GM18498 (cell line): ENCODE data around the gene SNRNP40.

Source experiments
- ATAC-seq: cut with Tn5 transposase; IDR thresholded peaks from one replicate; pipeline ENCODE4 v1.9.1; 2021; ENCODE audit warnings: mild to moderate bottlenecking, moderate library complexity; ENCODE audit not compliant: unreplicated experiment

SNRNP40 gene

DNA sequence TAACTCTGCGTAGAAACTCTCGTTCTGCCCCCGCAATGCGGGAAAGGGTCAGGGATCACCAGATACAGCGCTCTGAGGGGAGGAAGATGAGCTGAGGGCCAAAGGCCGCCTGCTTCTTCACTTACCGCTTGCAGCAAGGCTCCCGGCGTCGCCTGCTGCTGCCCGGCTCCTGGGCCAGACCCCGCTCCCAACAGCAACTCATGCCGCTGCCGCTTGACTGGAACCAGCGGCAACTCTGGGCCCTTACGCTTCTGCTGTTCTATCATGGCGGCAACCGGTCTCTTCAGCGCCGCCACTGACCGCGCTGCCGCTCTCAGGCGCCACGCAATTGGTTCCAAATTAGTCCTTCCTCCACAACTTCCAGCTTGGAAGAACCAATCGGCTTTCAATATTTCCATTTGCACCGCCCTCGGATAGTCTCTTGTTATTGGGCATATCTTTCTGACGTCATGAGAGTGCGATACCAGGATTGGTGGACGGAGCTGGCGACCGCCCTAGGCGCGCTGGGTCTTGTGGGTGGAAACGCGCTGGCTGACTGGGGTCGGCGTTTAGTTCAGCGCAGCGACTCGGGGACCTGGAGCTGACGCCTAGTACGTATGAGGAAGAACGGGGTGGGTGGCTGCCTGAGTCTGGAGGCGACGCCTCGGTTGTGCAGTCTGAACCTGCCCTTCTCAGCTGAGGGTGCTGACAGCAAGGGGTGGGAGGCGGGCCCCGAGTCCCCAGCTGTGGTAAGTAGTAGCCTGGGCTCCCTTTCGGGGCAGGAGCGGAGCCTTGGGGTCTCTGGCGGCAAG is at the start of gene SNRNP40, which contains the start of gene ZCCHC17:
Gene SNRNP40, minus strand, starts transcription at position 303 of the 791 bp plus-strand sequence. Its CDS starts 37 bp downstream, at position 266.
Gene ZCCHC17, plus strand, starts transcription at position 547 of the 791 bp plus-strand sequence. CDS start 13,067 bp downstream, outside the sequence.
- peak; percentile 96 for ATAC-seq

DNA sequence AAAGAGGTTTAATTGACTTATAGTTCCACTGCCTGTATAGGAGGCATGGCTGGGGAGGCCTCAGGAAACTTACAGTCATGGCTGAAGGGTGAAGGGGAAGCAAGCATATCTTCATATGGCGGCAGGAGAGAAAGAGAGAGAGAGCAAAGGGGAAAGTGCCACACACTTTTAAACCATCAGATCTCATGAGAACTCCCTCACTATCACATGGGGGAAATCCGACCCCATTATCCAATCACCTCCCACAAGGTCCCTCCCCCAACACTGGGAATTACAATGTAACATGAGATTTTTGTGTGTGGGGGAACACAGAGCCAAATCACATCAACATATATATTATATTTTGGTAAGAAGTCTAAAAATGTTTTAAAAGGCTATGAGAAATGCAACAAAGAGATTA is 49.0 kb upstream of the SNRNP40 start:
- no peak for ATAC-seq

DNA sequence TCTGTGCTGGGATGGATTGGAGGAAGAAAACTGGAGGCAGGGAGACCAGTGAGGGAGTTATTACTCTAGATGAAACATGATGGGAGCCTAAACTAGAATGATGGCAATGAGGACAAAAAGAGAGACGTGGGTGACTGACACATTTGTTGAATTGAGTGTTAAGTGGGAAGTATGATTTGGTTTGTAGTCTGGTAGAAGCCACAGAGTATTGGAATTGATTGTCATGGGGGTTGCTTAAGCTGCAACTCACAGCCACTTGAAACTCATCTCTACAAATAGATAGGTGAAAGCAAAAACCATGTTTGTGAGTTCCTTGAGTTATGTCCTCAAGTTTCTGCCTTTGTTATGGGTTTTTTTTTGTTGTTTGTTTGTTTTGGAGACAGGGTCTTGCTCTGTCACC is 47.9 kb upstream of the SNRNP40 start:
- no peak for ATAC-seq

DNA sequence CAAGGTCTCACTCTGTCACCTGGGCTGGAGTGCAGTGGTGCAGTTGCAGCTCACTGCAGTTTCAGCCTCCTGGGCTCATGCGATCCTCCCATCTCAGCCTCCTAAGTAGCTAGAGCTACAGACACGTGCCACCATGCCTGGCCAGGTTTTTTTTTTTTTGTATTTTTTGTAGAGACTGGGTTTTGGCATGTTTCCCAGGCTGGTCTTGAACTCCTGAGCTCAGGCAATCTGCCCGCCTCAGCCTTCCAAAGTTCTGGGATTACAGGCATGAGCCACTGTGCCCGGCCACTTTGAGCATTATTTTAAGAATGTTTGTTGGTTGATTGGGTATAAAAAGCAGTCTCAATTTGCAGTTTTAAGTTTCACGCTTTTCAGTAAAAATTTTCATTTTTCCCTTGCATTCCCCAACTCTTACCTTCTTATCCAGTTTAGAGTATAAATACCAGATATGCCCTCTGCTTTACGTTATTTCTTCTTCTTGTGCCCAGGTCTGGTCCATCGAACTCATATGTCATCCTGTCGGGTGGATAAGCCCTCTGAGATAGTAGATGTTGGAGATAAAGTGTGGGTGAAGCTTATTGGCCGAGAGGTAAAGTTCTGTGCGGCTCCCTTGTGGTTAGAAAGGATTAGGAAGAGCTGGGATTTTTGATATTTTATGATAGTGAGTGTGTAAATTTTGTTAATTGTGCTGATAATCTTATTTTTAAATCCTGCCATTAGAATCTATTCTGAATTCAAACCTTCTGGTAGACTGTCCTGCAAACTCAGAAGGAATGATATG is 40.3 kb upstream of the SNRNP40 start:
- ATAC-seq = no peak

DNA sequence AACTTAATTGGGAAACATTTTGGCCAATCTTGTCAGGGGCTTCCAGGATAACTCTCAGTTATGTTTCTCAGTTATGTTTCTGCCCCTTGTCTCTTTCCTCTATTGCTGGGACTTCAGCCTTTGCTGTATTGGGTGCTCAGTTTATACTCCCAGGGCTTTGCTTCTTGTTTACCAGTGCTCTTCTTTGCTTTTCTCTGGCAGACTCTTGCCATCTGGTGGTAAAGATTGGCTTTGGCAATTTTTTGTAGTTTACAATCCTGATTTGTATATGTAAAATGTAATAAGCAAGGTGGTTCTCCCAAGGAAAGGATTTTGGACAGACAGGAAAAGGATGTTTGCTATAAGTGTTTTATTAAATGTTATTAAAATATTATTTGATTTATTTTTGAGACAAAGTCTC is 38.4 kb upstream of the SNRNP40 start:
- ATAC-seq = no peak

DNA sequence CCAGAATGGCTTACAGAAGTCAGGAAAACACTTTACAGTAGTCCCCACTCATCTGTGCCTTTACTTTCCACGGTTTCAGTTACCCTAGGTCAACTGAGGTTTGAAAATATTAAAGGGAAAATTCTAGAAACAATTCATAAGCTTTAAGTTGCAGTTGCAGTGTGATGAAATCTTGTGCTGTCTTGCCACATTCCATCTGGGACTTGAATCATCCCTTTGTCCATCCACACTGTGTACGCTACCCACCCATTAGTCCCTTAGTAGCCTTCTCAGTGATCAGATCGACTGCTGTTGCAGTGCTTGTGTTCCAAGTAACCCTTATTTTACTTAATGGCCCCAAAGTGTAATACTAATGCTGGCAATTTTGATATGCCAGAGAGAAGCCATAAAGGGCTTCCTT is 30.8 kb upstream of the SNRNP40 start:
- no peak for ATAC-seq

DNA sequence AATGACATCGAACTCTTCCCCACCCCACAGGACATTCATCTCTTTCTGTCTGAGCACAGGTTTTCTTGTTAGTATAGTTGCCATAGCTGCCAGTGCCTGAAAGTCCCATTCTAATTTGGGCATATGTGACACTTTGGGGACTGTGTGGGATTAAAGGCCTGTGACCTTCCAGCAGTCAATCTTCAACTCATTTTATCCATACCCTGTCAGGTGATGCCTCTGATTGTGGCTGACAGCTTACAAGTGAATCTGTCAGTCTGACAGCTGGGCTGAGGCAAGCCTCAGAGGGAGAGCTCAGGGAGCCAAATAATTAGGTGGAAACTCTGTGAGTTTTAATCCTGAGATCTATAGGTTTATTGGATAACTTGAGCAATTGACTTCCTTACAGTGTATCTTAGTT is 29.9 kb upstream of the SNRNP40 start:
- ATAC-seq = no peak

DNA sequence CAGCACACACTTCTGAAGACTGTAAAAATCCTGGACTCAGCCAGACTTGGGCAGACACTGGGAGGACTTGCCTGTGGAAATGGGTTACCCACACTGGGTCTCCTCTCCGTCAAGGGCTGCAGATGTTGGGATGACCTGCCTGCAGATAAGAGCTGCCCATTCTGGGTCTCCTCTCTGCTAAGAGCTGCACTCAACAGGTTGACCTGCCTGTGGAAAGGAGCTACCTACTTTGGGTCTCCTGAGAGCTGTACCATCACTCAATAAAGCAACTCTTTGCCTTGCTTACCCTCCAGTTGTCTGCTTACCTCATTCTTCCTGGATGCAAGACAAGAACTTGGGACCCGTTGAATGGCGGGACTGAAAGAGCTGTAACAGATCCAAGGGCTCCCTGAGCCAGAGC is 28.4 kb upstream of the SNRNP40 start:
- no peak for ATAC-seq

DNA sequence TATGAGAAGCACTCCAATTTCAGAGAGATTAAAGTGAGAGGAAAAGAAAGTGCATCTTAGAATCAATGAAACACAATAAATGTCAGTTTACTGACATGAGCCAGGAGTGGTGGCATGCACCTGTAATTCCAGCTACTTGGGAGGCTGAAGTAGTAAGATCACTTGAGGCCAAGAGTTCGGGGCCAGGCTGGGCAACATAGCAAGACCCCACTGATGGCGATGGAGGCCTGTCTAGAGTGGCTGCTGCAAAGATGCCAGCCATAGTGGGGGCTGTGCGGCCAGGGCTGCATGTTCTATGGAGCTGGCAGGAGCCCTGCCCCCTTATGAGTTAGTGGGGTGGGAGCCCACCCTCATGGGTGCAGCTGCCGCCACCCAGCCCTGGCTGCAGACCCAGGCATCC is 27.5 kb upstream of the SNRNP40 start:
- ATAC-seq = no peak

DNA sequence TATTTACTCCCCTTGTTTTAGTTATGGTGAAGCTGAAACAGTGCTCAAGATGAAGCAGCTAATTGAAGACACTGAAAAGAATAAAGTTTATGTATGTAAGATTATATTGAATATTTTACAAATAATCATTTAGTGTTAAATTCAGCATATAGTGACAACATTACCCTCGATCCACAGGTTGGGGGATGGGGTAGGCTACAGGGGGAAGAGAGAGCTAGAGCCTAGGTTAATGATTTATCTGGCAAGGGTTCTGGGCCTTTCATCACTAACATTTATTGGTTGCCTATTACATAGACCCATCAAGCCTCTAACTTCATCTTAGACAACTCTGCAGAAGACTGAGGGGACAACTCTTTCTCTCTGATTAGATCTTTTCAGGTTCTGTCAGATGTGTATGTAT is 21.6 kb upstream of the SNRNP40 start:
- ATAC-seq = no peak

DNA sequence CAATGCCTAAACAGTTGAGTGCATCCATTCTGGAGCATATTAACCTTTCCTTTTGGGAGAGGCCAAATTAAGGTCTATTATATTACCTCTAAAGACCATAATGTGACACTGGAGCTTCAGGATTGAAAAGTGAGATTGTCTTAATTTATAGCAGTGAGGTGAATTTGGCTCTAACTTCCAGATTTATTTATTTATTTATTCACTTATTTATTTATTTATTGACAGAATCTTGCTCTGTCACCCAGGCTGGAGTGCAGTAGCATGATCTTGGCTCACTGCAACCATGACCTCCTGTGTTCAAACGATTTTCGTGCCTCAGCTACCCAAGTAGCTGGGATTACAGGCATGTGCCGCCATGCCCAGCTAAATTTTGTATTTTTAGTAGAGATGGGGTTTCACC is 19.3 kb upstream of the SNRNP40 start:
- no peak for ATAC-seq

DNA sequence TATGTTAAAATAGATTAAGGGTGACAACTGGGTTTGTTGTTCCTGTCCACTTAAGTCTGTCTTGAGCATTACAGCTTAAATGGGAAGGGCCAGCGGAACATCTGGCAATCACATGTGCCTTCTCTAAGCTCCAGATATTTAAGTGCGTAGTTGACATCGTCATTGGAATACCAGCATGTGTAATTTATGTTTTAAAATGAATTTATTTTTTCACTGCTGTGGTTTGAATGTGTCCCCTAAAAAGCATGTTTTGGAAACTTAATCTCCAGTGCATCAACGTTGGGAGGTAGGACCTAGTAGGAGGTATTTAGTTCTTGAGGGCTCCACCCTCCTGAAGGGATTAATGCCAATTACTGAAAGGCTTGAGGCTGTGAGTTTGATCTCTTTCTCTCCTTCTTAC is 13.6 kb upstream of the SNRNP40 start:
- no peak for ATAC-seq

DNA sequence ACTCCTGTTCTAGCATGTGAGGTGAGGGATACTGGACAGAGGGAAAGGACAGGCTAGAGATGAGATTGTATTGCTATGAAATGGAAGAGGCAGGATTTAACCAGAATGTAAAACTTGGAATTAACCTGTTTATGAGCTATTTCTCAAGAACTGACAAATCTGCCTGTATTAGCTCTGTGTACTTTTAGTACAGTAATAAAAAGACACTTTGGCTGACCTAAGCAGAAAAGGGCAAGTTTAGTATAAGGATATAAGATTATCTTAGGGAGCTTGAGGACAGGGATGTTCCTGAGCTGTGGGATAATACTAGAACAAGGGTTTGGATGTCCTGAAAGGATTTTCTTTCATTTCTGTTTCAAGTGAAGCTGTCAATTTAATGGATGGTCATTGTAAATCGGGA is 11.4 kb upstream of the SNRNP40 start:
- no peak for ATAC-seq

DNA sequence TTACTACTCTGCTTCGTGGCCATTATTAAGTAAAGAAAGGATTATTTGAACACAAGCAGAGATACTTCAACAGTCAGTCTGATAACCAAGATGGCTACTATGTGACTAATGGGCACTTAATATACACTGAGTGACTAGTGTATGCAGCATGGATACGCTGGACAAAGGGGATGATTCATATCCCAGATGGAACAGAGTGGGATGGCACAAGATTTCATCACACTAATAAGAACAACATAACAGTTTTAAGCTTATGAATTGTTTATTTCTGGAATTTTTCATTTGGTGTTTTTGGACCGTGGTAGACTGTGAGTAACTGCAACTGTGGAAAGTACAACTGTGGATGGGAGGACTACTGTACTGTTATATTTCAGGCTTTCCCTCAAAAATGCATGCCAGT is 9.7 kb upstream of the SNRNP40 start:
- no peak for ATAC-seq

DNA sequence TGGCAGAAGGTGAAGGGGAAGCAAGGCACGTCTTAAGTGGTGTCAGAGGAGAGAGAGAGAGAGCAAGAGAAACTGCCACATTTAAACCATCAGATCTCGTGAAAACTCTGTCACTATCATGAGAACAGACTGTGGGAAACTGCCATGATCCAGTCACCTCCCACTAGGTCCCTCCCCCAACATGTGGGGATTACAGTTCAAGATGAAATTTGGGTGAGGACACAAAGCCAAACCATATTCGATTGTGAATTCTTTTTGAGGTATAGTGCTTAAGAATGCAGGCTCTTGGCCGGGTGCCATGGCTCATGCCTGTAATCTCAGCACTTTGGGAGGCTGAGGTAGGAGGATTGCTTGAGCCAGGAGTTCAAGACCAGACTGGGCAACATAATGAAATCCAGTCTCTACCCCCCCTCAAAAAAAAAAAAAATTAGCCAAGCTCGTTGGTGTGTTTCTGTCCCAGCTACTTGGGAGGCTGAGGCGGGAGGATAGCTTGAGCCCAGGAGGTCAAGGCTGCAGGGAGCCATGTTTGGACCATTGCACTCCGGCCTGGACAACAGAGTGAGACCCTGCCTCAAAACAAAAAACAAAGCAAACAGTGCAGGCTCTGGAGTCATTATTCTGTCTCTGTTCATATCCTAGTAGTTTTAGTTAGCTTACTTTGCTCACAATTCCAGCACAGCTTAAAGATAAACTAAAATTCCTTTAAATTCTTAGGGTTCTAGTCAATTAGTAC is 6.3 kb upstream of the SNRNP40 start:
- no peak for ATAC-seq

DNA sequence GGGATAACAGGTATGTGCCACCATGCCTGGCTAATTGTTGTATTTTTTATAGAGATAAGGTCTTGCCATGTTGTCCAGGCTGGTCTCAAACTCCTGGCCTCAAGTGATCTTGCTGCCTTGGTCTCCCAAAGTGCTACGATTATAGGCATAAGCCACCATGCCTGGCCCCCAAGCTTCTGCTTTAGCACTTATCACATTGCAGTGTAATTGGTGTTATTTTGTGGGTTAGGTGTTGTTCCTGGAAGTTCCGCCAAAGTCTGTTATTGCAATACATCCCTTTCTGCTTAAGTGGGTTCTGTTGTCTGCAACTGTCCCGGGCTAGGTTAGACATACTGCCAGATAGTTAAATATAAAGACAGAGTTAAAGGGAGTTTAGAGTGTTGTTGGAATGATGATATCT is 3.6 kb upstream of the SNRNP40 start:
- ATAC-seq = no peak

DNA sequence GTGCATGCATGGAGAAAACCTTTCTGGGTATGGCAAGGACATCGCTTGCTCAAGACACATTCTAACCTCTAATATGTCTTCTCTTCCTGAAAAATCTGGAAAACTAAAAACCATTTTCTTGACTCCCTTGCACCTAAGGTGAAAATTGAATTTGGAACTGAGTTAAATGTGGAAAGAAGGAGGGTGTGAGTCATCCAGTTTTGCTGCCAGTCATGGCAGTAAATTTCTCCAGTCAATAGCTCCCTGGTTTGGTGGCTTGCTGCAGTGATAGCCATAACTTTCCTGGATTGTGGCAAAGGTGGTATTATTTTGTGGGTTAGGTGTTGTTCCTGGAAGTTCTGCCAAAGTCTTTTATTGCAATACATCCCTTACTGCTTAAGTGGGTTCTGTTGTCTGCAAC is 2.8 kb upstream of the SNRNP40 start:
- no peak for ATAC-seq

DNA sequence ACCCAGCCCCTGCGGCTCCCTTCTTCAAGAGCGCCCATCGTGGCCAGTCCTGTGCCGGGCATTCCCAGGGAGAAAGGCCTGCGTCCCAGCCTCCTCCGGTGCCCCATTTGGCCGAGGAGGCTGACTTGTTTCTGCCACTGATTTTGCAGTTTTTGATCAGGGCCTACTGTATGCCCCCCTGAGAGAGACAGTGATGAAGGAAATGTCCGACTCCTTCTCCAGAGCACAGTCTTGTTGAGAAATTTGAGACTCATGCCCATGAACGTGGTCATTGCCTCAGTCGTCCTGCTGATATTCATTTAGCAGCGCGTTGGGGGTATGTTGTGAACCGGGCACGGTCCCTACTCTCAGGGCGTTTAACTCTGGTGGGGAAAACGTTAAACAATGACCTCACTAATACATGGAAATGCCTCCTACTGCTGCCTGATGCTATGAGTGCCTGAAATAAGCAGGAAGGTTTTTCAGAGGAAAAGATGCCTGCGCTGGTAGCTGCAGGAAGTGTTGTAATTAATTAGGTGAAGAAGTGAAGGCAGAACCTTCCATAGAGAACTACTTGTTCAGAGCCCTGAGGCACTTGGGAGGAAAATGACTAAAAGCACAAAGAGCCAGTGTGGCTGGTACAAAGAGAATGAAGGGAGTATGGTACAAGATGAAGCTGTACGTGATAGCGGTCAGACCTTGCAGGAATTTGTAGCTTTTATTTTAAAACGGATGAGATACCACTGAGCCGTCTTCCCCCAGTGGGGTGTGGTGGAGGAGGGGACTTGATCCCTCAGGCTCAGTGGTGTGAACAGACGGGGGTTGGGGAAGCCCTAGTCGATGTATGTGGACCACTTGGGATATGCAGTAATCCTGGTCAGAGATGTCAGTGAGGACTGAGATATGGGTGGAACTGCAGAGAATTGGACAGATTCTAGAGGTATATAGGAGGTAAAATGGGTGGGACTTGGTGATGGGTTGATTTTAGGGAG is 974 bp upstream of the SNRNP40 start:
- ATAC-seq = no peak

DNA sequence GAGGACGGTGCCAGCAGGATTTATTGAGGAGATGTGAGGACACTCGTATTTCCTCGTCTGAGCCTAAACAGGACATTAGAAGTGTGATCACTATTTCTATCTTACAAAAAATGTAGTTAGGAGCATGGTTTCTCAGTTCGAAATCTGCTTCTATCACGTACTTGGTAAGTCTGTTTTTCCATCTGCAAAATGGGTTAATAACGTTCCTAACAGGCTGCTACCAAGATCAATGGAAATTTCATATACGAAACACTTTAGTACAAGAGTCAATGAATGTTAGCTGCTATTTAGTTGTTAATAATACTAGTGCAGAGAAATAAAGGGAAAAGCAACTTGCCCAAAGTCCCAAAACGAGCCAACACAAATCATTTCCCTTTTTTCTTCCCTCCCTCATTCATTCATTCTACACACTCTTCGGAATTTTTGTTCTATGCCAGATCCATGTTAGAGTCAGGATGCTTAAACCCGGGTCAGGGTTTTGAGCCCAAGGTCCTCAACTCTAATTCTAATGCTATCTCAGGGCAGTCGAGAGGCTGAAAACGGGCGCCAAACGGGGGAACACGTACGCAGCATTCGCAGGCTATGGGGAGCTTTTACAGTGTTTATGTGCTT is 608 bp downstream of the SNRNP40 start:
- no peak for ATAC-seq

DNA sequence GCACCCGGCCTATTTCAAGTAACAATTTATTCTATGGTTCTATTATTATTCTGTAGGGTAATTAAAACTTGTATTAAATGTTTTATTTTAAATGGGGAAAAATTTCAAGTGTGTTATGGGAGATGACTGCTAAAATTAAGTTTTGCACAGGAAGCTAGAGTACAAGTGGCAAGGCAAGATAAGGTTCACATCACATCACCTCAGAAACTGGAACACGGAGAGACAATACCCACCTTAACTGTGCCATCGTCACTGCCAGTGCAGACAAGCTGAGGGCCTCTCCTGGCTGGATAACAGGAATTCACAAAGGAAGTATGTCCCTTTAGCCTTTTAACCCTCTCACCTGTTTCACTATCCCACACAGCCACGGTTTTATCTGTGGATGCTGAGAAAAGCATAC is 7.6 kb downstream of the SNRNP40 start:
- ATAC-seq = no peak
